GM12874 (cell line): ENCODE measurements around the gene TRPV5.

ENCODE experiments used
- TF ChIP-seq, protein P1 (sequence below): IDR thresholded peaks from 2 replicates; pipeline ENCODE4 v1.5.1; 2011; ENCODE audit warnings: low read depth, mild to moderate bottlenecking, control low read depth, low read length, moderate library complexity; ENCODE audit not compliant: insufficient read depth

Gene TRPV5

DNA sequence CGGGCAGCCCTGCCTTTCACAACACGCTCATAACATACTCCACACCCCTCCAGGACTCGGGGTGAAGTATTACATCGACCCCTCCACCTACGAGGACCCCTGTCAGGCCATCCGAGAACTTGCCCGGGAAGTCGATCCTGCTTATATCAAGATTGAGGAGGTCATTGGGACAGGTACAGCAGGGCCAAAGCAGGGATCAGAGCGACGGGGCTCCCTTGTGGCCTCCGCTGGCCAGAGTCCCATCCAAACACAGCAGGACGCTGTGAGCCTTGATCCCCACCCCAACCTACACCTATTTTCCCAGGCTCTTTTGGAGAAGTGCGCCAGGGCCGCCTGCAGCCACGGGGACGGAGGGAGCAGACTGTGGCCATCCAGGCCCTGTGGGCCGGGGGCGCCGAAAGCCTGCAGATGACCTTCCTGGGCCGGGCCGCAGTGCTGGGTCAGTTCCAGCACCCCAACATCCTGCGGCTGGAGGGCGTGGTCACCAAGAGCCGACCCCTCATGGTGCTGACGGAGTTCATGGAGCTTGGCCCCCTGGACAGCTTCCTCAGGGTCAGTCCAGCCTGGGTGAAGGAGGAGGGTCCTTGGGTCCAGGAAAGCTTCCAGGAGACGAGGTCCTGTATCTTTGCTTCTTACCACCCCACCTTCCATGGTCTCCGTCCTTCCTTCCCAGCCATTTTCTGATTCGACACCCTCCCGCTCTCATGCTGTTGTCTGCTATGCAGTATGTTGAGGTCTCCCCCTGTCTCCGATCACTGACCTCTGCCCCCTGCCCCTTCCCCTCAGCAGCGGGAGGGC, 65.2 kb downstream of the TRPV5 start:
- TF ChIP-seq, protein P1, sequence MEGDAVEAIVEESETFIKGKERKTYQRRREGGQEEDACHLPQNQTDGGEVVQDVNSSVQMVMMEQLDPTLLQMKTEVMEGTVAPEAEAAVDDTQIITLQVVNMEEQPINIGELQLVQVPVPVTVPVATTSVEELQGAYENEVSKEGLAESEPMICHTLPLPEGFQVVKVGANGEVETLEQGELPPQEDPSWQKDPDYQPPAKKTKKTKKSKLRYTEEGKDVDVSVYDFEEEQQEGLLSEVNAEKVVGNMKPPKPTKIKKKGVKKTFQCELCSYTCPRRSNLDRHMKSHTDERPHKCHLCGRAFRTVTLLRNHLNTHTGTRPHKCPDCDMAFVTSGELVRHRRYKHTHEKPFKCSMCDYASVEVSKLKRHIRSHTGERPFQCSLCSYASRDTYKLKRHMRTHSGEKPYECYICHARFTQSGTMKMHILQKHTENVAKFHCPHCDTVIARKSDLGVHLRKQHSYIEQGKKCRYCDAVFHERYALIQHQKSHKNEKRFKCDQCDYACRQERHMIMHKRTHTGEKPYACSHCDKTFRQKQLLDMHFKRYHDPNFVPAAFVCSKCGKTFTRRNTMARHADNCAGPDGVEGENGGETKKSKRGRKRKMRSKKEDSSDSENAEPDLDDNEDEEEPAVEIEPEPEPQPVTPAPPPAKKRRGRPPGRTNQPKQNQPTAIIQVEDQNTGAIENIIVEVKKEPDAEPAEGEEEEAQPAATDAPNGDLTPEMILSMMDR: no peak

DNA sequence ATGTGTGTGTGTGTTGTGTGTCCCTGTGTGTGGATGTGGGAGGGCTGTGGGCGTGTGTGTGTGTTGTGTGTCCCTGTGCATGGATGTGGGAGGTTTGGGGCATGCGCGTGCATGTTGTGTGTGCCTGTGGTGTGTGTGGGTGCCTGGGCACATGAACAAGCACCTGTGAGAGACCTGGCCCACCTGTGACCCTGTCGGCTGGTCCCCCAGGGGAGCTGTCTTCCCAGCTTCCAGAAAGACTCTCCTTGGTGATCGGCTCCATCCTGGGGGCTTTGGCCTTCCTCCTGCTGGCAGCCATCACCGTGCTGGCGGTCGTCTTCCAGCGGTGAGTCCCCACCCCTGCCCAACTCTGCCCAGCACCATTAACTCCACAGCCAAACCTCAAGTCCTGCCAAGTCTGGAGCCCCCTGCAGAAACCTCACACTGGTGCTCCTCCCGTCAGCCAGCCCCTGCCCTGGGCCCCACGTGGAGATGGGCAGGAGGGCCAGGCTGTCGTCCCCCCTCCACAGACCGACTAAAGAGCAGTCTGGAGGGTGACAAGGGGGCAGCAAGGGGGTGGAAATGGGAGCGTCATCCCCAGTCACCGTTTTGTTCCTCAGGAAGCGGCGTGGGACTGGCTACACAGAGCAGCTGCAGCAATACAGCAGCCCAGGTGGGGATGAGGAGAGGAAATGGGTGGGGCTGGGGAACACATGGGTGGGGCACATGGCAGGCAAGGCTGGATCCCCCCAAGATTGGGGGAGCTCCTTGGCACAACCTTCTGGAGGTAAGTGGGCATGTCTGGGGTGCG, 66.0 kb downstream of the TRPV5 start:
- TF ChIP-seq, protein P1: no peak

DNA sequence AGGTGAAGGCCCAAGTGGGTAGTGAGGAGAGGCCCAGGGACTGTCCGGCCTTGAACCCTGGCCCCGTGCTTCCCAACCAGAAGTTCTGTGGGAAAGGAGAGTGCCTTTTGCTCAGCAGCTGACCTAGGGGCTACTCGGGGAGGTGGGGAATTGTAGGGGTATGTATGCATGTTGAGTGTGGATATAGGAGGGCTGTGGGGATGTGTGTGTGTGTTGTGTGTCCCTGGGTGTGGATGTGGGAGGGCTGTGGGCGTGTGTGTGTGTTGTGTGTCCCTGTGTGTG, 66.5 kb downstream of the TRPV5 start:
- TF ChIP-seq, protein P1: no peak

DNA sequence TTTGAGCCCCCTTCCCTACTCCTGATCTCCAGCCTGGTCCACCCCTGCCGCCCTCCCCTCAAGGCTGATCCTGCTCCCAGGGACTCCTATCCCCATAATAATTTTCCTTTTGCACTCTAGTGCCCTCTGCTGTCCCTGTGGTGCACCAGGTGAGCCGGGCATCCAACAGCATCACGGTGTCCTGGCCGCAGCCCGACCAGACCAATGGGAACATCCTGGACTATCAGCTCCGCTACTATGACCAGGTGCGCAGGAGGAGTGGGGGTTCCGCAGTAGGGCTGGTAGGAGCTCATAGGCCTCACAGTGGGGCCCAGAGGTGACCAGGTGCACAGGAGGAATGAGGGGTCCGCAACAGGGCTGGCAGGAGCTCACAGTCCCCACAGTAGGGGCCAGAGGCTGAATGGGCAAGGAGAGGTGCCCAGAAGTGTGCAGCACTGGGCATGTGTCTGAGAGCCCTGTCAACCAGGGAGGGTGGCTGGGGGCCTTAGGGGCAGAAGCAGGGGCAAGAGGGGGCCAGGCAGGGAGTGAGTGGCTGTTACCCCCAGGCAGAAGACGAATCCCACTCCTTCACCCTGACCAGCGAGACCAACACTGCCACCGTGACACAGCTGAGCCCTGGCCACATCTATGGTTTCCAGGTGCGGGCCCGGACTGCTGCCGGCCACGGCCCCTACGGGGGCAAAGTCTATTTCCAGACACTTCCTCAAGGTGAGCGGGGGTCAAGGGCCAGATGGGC, 67.0 kb downstream of the TRPV5 start:
- TF ChIP-seq, protein P1: peak; percentile 51

DNA sequence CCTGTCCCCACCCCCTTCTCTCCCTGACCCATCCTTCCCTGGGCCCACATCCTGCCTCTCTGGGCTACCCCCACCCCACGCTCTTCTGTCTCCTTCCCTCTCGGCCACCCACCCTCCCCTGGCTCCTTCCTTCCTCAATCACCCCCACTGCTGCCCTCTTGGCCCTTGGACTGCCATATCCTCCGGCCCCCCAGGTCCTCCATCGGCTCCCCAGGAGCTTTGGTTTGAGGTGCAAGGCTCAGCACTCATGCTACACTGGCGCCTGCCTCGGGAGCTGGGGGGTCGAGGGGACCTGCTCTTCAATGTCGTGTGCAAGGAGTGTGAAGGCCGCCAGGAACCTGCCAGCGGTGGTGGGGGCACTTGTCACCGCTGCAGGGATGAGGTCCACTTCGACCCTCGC, 67.8 kb downstream of the TRPV5 start:
- TF ChIP-seq, protein P1: no peak

GRCh38 chr7:142864980-142865747, 68.4 kb downstream of the TRPV5 start:
- TF ChIP-seq, protein P1: no peak
